Pancreas (tissue), 10 donors: Measurements from ENCODE around the gene ENDOG. TPM values are rescaled to one million over a fixed set of nuclear protein-coding genes. Genes with fewer than 3 reads are reported as not detected.
"Not testable (repeated sequence)": the region's sequence is repeated elsewhere in the genome, so short reads cannot be mapped to it uniquely, and the experiment has no call there.

Source experiments
- ATAC-seq, 4 donors: fragments of 200-7000 bp; cut with Tn5 transposase; one replicate each; pipeline versions ENCODE4 v1.8.0 to v1.9.1; 2020; ENCODE audit warnings: mild to moderate bottlenecking in 4 of 4, moderate library complexity in 4 of 4
- DNase-seq, 6 donors: peaks; one replicate each; pipeline ENCODE4 v3.0.0-alpha.2; 2020
- FAIRE-seq: peaks from 2 replicates; lab custom pipeline; 2012; peaks lifted over from hg19 to GRCh38; lab: Jason Lieb, UNC
- H3K27ac ChIP-seq, 4 donors: fragments of 200-600 bp; sonication (generic); 1 replicate in 3 of 4; 2 replicates in 1 of 4; pipeline versions ENCODE4 v1.5.0 to v1.8.0; 2020
- H3K27me3 ChIP-seq, 4 donors: fragments of 200-600 bp; one replicate each; pipeline ENCODE4 v1.8.0; 2021
- H3K36me3 ChIP-seq, 3 donors: fragments of 200-600 bp; sonication (generic) in 1 of 3; one replicate each; pipeline versions ENCODE4 v1.5.0 to v1.8.0; 2020 to 2021
- H3K4me1 ChIP-seq, 3 donors: fragments of 200-600 bp; one replicate each; pipeline ENCODE4 v1.8.0; 2021
- H3K4me3 ChIP-seq, 4 donors: fragments of 200-600 bp; sonication (generic) in 2 of 4; one replicate each; pipeline versions ENCODE4 v1.5.0 to v1.8.0; 2020 to 2021
- H3K9me3 ChIP-seq, 4 donors: fragments of 200-600 bp; one replicate each; pipeline ENCODE4 v1.8.0; 2021
- CTCF ChIP-seq, 4 donors: fragments of 200-600 bp; sonication (generic) in 3 of 4; IDR thresholded peaks; one replicate each; pipeline versions ENCODE4 v1.5.0 to v1.8.0; 2021; ENCODE audit warnings: antibody characterized with exemption in 4 of 4
- WGBS, 2 donors: extraction: QIAGEN DNeasy Blood & Tissue Kit; methylation state at CpG; one replicate each; pipeline ENCODE4 v1.1.7; 2013; 5-methylcytosine and 5-hydroxymethylcytosine counted together
- intact Hi-C, 3 donors: fragments of 100-400 bp; cut with DNase I; formaldehyde crosslinking; loops; one replicate each; pipeline versions ENCODE4 v1.11.1 to v1.14.2; 2022
- polyA plus RNA-seq, 2 donors: library from polyadenylated mRNA; stranded (reverse); fragments of 200-250 nt; gene quantifications; one replicate each; pipeline ENCODE4 v1.2.3, GENCODE V29; 2013
- total RNA-seq, 6 donors: library from RNA; stranded (reverse); fragmentation: NEBNext Ultra II Directional in 4 of 6; extraction: Animal tissue kit (Norgen Biotek cat#: 25700) in 4 of 6; gene quantifications; one replicate each; pipeline versions ENCODE4 v1.2.1 to v1.2.4, GENCODE V29; 2021 to 2023
- donor health status: healthy with polysubstance abuse.
- donor health status: DM: no; HTN: no; CAD: no; lungs with moderate emphysema.
- donor health status: DM: no; HTN: no; CAD: no.
- donor health status: control.
- donor health status: control.
- donor health status: Bipolar disorder and iron deficiency.
- donor health status: DM: yes; HTN: yes; CAD: no.
- donor health status: DM: no; HTN: no; CAD: no.
- donor health status: DM: no; HTN: no; CAD: no.
- donor health status: DM: yes; HTN: yes; CAD: no.

The ENDOG gene
- total and polyA plus RNA-seq, 8 donors: 12.2 to 23.0 (median 14.3) TPM

GRCh38 chr9:128847803-128848202 lies 29.5 kb downstream of the ENDOG start:
- no peaks in the 10 kb centered on the region for H3K27me3 ChIP-seq
- no peaks in the 10 kb centered on the region for H3K36me3 ChIP-seq
- ATAC-seq (no peak), DNase-seq (no peak), FAIRE-seq (no peak)
- no peak overlapping the region for H3K4me3 ChIP-seq
- no peak overlapping the region for H3K27ac ChIP-seq
- 98 to 100% methylated on average over 1 of the region's 1 CpG for WGBS, 2 donors
- peaks cover 5 to 17% (median 8%) of the 10 kb centered on the region in 3 donors for H3K4me1 ChIP-seq
- H3K9me3 ChIP-seq: no peaks in the 10 kb centered on the region
- TF ChIP-seq CTCF (IDR thresholded peaks at IDR 0.05): no peak
- intact Hi-C loops: no loop called here

GRCh38 chr9:128851024-128851423 lies 32.7 kb downstream of the ENDOG start:
- H3K4me3 ChIP-seq, ATAC-seq, H3K36me3 ChIP-seq, DNase-seq, FAIRE-seq, intact Hi-C loops, H3K9me3 ChIP-seq, H3K27ac ChIP-seq, H3K27me3 ChIP-seq: not testable (repeated sequence)
- 82 to 89% methylated on average over 10 of the region's 10 CpGs for WGBS, 2 donors
- H3K4me1 ChIP-seq: peaks cover 8 to 17% (median 12%) of the 10 kb centered on the region in 3 donors

GRCh38 chr9:128851779-128852600 lies 33.7 kb downstream of the ENDOG start:
- 51 to 59% methylated on average over 10 of the region's 10 CpGs for WGBS, 2 donors
- peaks cover 5 to 17% (median 11%) of the 10 kb centered on the region in 3 donors for H3K4me1 ChIP-seq
- H3K36me3 ChIP-seq, intact Hi-C loops, FAIRE-seq, H3K4me3 ChIP-seq, H3K9me3 ChIP-seq, H3K27me3 ChIP-seq, H3K27ac ChIP-seq: not testable (repeated sequence)
- peak in 3 of 4 donors; percentile 46 to 81 (median 76) for ATAC-seq
- TF ChIP-seq CTCF (IDR thresholded peaks at IDR 0.05): peak; percentile 38 to 54 (median 47)
- DNase-seq: peak in 3 of 6 donors; percentile 24 to 53 (median 30)

- H3K27me3 ChIP-seq, DNase-seq, H3K9me3 ChIP-seq, H3K4me3 ChIP-seq, FAIRE-seq, ATAC-seq, H3K27ac ChIP-seq, intact Hi-C loops, H3K36me3 ChIP-seq: not testable (repeated sequence)
- 60 to 63% methylated on average over 2 of the region's 2 CpGs for WGBS, 2 donors
- H3K4me1 ChIP-seq: peaks cover 5 to 17% (median 11%) of the 10 kb centered on the region in 3 donors
Measured at GRCh38 chr9:128852646-128853045, 34.3 kb downstream of the ENDOG start.

- H3K4me3 ChIP-seq, H3K27me3 ChIP-seq, intact Hi-C loops, H3K27ac ChIP-seq, DNase-seq, H3K9me3 ChIP-seq, H3K36me3 ChIP-seq, FAIRE-seq, ATAC-seq: not testable (repeated sequence)
- 92 to 95% methylated on average over 6 of the region's 6 CpGs for WGBS, 2 donors
- peaks cover 5 to 17% (median 11%) of the 10 kb centered on the region in 3 donors for H3K4me1 ChIP-seq
Measured at GRCh38 chr9:128854454-128854853, 36.2 kb downstream of the ENDOG start.

- H3K27me3 ChIP-seq, H3K9me3 ChIP-seq, H3K36me3 ChIP-seq, FAIRE-seq, intact Hi-C loops, ATAC-seq, H3K27ac ChIP-seq, DNase-seq, H3K4me3 ChIP-seq: not testable (repeated sequence)
- WGBS, 2 donors: 96% methylated on average over 7 of the region's 7 CpGs
- peaks cover 5 to 13% (median 9%) of the 10 kb centered on the region in 3 donors for H3K4me1 ChIP-seq
Measured at GRCh38 chr9:128858476-128858875, 40.2 kb downstream of the ENDOG start.
